ENCODE results near the gene CISD3. TPM values are rescaled to one million over a fixed set of nuclear protein-coding genes. Genes with fewer than 3 reads are reported as not detected.

Gene CISD3
- total RNA-seq, 4 donors from 2014 or later, result 10.0 to 25.8 (median 13.3) TPM

- Histone ChIP-seq H3K27ac (no peak overlapping the region), H3K4me3 (no peak overlapping the region), H3K27me3 (no peaks in the 10 kb centered on the region), H3K9me3 (no peaks in the 10 kb centered on the region), H3K36me3 (no peaks in the 10 kb centered on the region), H3K4me1 (peaks cover 18 to 20% of the 10 kb centered on the region in 2 donors)
- in situ Hi-C loops (cut with MboI; ENCODE audit: low sequenced_read_pairs in 4 of 4), result no loop called here
- DNase-seq (no peak), ATAC-seq (no peak)
- TF ChIP-seq POLR2A (IDR thresholded peaks at IDR 0.05) (no peak), CTCF (IDR thresholded peaks at IDR 0.05 in 4 of 5, conservative IDR thresholded peaks at IDR 0.05 in 1 of 5) (no peak)
- intact Hi-C loops (cut with DNase I; ENCODE audit: low total_unique reads), result no loop called here
Observed at GRCh38 chr17:38740806-38741205, 10.7 kb downstream of the CISD3 start.

- in situ Hi-C loops (cut with MboI; ENCODE audit: low sequenced_read_pairs in 4 of 4), result no loop called here
- no peak for DNase-seq
- ATAC-seq, result no peak
- Histone ChIP-seq H3K4me1 (peaks cover 18 to 24% of the 10 kb centered on the region in 2 donors), H3K4me3 (no peak overlapping the region), H3K9me3 (no peaks in the 10 kb centered on the region), H3K27me3 (peaks cover 0 to 2% (median 0%) of the 10 kb centered on the region in 3 donors), H3K27ac (peak overlapping the region in 3 of 4 donors; percentile 50 to 70 (median 53)), H3K36me3 (no peaks in the 10 kb centered on the region)
- TF ChIP-seq CTCF (IDR thresholded peaks at IDR 0.05 in 4 of 5, conservative IDR thresholded peaks at IDR 0.05 in 1 of 5) (no peak), POLR2A (IDR thresholded peaks at IDR 0.05) (no peak)
- intact Hi-C loops (cut with DNase I; ENCODE audit: low total_unique reads), result no loop called here
Observed at GRCh38 chr17:38741461-38741860, 11.3 kb downstream of the CISD3 start.

GRCh38 chr17:38741921-38742410, 11.8 kb downstream of the CISD3 start:
- peak overlapping the region; percentile 50 to 70 (median 60) for H3K27ac ChIP-seq
- H3K4me3 ChIP-seq, result no peak overlapping the region
- in situ Hi-C loops (cut with MboI; ENCODE audit: low sequenced_read_pairs in 4 of 4), result no loop called here
- peak; percentile 54 to 63 for DNase-seq
- peaks cover 18 to 27% of the 10 kb centered on the region in 2 donors for H3K4me1 ChIP-seq
- TF ChIP-seq CTCF (IDR thresholded peaks at IDR 0.05 in 4 of 5, conservative IDR thresholded peaks at IDR 0.05 in 1 of 5) (no peak), POLR2A (IDR thresholded peaks at IDR 0.05) (peak in 1 of 2 donors; percentile 28)
- H3K27me3 ChIP-seq, result peaks cover 0 to 7% (median 4%) of the 10 kb centered on the region in 3 donors
- intact Hi-C loops (cut with DNase I; ENCODE audit: low total_unique reads), result no loop called here
- H3K9me3 ChIP-seq, result no peaks in the 10 kb centered on the region
- no peaks in the 10 kb centered on the region for H3K36me3 ChIP-seq
- ATAC-seq, result peak; percentile 76 to 79

- Histone ChIP-seq H3K27me3 (peaks cover 4 to 11% (median 7%) of the 10 kb centered on the region in 3 donors), H3K9me3 (no peaks in the 10 kb centered on the region), H3K36me3 (no peaks in the 10 kb centered on the region), H3K4me1 (peaks cover 18 to 27% of the 10 kb centered on the region in 2 donors), H3K4me3 (no peak overlapping the region), H3K27ac (peak overlapping the region; percentile 50 to 70 (median 60))
- intact Hi-C loops (cut with DNase I; ENCODE audit: low total_unique reads) (no loop called here), in situ Hi-C loops (cut with MboI; ENCODE audit: low sequenced_read_pairs in 4 of 4) (no loop called here)
- ATAC-seq, result peak; percentile 43 to 47
- TF ChIP-seq POLR2A (IDR thresholded peaks at IDR 0.05) (no peak), CTCF (IDR thresholded peaks at IDR 0.05 in 4 of 5, conservative IDR thresholded peaks at IDR 0.05 in 1 of 5) (no peak)
- no peak for DNase-seq
Observed at GRCh38 chr17:38742411-38743308, 12.5 kb downstream of the CISD3 start.

All from gastrocnemius medialis (tissue), 4 donors.